ENCODE data around the gene NDUFAF3.

NDUFAF3 gene

DNA sequence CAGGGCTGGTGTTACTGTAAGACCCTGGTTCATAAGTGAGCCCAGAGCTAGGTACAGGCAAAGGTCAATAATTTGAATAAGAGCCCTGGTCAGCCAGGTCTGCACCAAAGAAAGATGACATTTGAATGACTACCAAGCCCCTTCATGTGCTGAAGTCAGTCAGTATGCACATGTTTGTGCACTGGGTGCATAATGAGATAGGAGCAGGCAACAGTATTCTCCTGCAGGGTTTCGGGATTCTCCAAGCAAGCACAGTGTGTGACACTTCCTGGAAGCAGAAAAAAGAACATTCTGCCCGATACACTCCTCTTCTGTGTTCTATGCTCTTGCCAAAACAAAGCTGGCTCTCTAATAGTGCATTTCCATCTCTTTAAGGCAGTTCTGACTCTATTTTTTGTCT is 12.7 kb downstream of the NDUFAF3 start:
- in situ Hi-C loops (cut with MboI; ENCODE audit: low sequenced_read_pairs) = no loop called here

- in situ Hi-C loops (cut with MboI; ENCODE audit: low sequenced_read_pairs) = no loop called here
These were observed 13.4 kb downstream of the NDUFAF3 start for GRCh38 chr3:49035281-49035680.

DNA sequence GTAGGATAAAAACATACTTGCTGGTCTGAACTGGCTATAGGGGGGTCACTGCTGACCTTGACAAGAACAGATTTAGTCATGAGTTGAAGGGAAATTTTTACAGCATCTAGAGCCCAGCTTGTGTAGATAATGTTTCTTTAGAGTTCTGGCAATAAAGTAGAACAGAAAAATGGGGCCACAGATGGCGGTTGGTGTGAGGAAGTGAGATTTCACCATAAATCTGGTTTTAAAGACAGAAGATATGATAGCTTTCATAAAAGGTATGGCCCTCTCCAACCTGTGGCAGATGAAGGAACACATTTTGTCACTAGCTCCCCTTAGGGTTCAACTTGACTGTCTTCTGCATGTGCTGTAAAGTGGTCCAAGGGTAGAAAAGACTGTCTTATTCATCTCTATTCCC is 31.6 kb downstream of the NDUFAF3 start:
- in situ Hi-C loops (cut with MboI; ENCODE audit: low sequenced_read_pairs) = no loop called here

- in situ Hi-C loops (cut with MboI; ENCODE audit: low sequenced_read_pairs) = no loop called here
These were observed 32.5 kb downstream of the NDUFAF3 start for GRCh38 chr3:49054344-49054862.

DNA sequence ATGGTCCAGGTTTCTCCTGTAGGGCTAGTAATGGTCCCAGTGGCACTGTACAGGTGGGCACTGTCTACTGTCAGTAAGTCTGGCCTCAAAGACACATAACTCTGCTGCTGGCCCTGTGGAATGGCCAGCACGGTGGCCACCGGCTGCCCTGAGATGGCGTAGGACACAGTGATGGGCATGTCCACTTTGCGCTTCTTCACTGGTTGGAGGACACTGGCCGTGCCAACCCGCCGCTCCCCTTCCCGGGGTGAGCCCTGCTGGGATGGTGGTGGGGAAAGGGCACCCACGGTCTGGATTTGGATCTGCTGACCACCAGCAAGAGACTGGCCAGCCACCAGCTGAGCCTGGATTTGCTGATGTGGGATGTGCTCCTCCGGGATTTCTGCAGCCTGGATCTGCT is 35.3 kb downstream of the NDUFAF3 start:
- in situ Hi-C loops (cut with MboI; ENCODE audit: low sequenced_read_pairs) = no loop called here

- in situ Hi-C loops (cut with MboI; ENCODE audit: low sequenced_read_pairs) = no loop called here
These were observed 36.1 kb downstream of the NDUFAF3 start for GRCh38 chr3:49058011-49058410.

All from hTERT RPE-1 (cell line).